Measurements from ENCODE around the gene CREB5. TPM values are rescaled to one million over a fixed set of nuclear protein-coding genes. Genes with fewer than 3 reads are reported as not detected.

Gene CREB5
- total RNA-seq, 1 donor from 2014 or later = 25.7 TPM

- no peak for DNase-seq (ENCODE audit: low read depth)
- H3K4me3 ChIP-seq (ENCODE audit: low read depth, low read length) = no peak overlapping the region
- no peak for TF ChIP-seq CTCF (conservative IDR thresholded peaks at IDR 0.05; ENCODE audit: low read depth, low read length)
These were observed 418.5 kb downstream of the CREB5 start for GRCh38 chr7:28830846-28831245.

- no peak for DNase-seq (ENCODE audit: low read depth)
- TF ChIP-seq CTCF (conservative IDR thresholded peaks at IDR 0.05; ENCODE audit: low read depth, low read length) = no peak
- H3K4me3 ChIP-seq (ENCODE audit: low read depth, low read length) = no peak overlapping the region
These were observed 420.4 kb downstream of the CREB5 start for GRCh38 chr7:28832669-28833068.

GRCh38 chr7:28835800-28836199 is 423.5 kb downstream of the CREB5 start:
- no peak for DNase-seq (ENCODE audit: low read depth)
- H3K4me3 ChIP-seq (ENCODE audit: low read depth, low read length) = no peak overlapping the region
- TF ChIP-seq CTCF (conservative IDR thresholded peaks at IDR 0.05; ENCODE audit: low read depth, low read length) = no peak

- TF ChIP-seq CTCF (conservative IDR thresholded peaks at IDR 0.05; ENCODE audit: low read depth, low read length) = no peak
- H3K4me3 ChIP-seq (ENCODE audit: low read depth, low read length) = no peak overlapping the region
- no peak for DNase-seq (ENCODE audit: low read depth)
These were observed 424.4 kb downstream of the CREB5 start for GRCh38 chr7:28836716-28837115.

- TF ChIP-seq CTCF (conservative IDR thresholded peaks at IDR 0.05; ENCODE audit: low read depth, low read length) = no peak
- no peak overlapping the region for H3K4me3 ChIP-seq (ENCODE audit: low read depth, low read length)
- no peak for DNase-seq (ENCODE audit: low read depth)
These were observed 424.9 kb downstream of the CREB5 start for GRCh38 chr7:28837216-28837615.

- no peak overlapping the region for H3K4me3 ChIP-seq (ENCODE audit: low read depth, low read length)
- DNase-seq (ENCODE audit: low read depth) = no peak
- TF ChIP-seq CTCF (conservative IDR thresholded peaks at IDR 0.05; ENCODE audit: low read depth, low read length) = peak; percentile 67
These were observed 428.3 kb downstream of the CREB5 start for GRCh38 chr7:28840592-28840995.

GRCh38 chr7:28841766-28842165 is 429.4 kb downstream of the CREB5 start:
- no peak for TF ChIP-seq CTCF (conservative IDR thresholded peaks at IDR 0.05; ENCODE audit: low read depth, low read length)
- H3K4me3 ChIP-seq (ENCODE audit: low read depth, low read length) = no peak overlapping the region

More at GRCh38 chr7:28841766-28842165, 429.4 kb downstream of the CREB5 start:
- DNase-seq (ENCODE audit: low read depth) = no peak
